ENCODE measurements around the gene TMLHE.
"Not testable (repeated sequence)": the region's sequence is repeated elsewhere in the genome, so short reads cannot be mapped to it uniquely, and the experiment has no call there.

Gene TMLHE

GRCh38 chrX:155612312-155613224 lies at the start of gene TMLHE, which contains the start of gene SPRY3:
Gene TMLHE, minus strand, starts transcription at chrX:155612952. Its CDS starts 67,676 bp downstream, at chrX:155545276.
Gene SPRY3, plus strand, starts transcription at chrX:155612586.
- peak; percentile 58 for DNase-seq

- no peak for DNase-seq
These were observed 49.5 kb upstream of the TMLHE start for GRCh38 chrX:155662282-155662681.

GRCh38 chrX:155645180-155645579 lies 32.4 kb upstream of the TMLHE start:
- DNase-seq: no peak

- DNase-seq: no peak
These were observed 30.5 kb upstream of the TMLHE start for GRCh38 chrX:155643240-155643639.

GRCh38 chrX:155641371-155641770 lies 28.6 kb upstream of the TMLHE start:
- DNase-seq: not testable (repeated sequence)

GRCh38 chrX:155637714-155638113 lies 25.0 kb upstream of the TMLHE start:
- DNase-seq: no peak

GRCh38 chrX:155635019-155635418 lies 22.3 kb upstream of the TMLHE start:
- DNase-seq: not testable (repeated sequence)

- DNase-seq: no peak
These were observed 19.8 kb upstream of the TMLHE start for GRCh38 chrX:155632431-155633100.

- DNase-seq: not testable (repeated sequence)
These were observed 7.4 kb upstream of the TMLHE start for GRCh38 chrX:155620110-155620509.

- DNase-seq: no peak
These were observed 3.2 kb upstream of the TMLHE start for GRCh38 chrX:155615938-155616337.

- DNase-seq: no peak
These were observed 1.3 kb upstream of the TMLHE start for GRCh38 chrX:155613927-155614559.

- DNase-seq: no peak
These were observed 1.4 kb downstream of the TMLHE start for GRCh38 chrX:155611302-155611701.

GRCh38 chrX:155592981-155593380 lies 19.8 kb downstream of the TMLHE start:
- DNase-seq: no peak

GRCh38 chrX:155592331-155592730 lies 20.4 kb downstream of the TMLHE start:
- no peak for DNase-seq

- DNase-seq: no peak
These were observed 35.1 kb downstream of the TMLHE start for GRCh38 chrX:155577682-155578081.

- DNase-seq: no peak
These were observed 49.7 kb downstream of the TMLHE start for GRCh38 chrX:155563099-155563498.

- no peak for DNase-seq
These were observed 67.9 kb downstream of the TMLHE start for GRCh38 chrX:155544881-155545280.

- no peak for DNase-seq
These were observed 76.9 kb downstream of the TMLHE start for GRCh38 chrX:155535866-155536265.

GRCh38 chrX:155534800-155535199 lies 78.0 kb downstream of the TMLHE start:
- DNase-seq: no peak

GRCh38 chrX:155527023-155527422 lies 85.7 kb downstream of the TMLHE start:
- DNase-seq: not testable (repeated sequence)

- no peak for DNase-seq
These were observed 98.5 kb downstream of the TMLHE start for GRCh38 chrX:155514225-155514624.

GRCh38 chrX:155505296-155505695 lies 107.5 kb downstream of the TMLHE start:
- DNase-seq: no peak

- not testable (repeated sequence) for DNase-seq
These were observed 117.6 kb downstream of the TMLHE start for GRCh38 chrX:155495134-155495533.
